Sigmoid colon (tissue), 7 donors: ENCODE measurements around the gene GREM2. TPM values are rescaled to one million over a fixed set of nuclear protein-coding genes. Genes with fewer than 3 reads are reported as not detected.

ENCODE experiments used
- DNase-seq: peaks from one replicate; pipeline ENCODE4 v3.0.0-alpha.2; 2019
- H3K27ac ChIP-seq, 4 donors: fragments of 200-600 bp; sonication (generic); one replicate each; pipeline ENCODE4 v1.5.1; 2016 to 2019; ENCODE audit warnings: mild to moderate bottlenecking in 1 of 4
- H3K27me3 ChIP-seq, 3 donors: fragments of 200-600 bp; sonication (generic); one replicate each; pipeline ENCODE4 v1.5.1; 2019; ENCODE audit warnings: mild to moderate bottlenecking in 1 of 3
- H3K36me3 ChIP-seq, 4 donors: fragments of 200-600 bp; sonication (generic); one replicate each; pipeline ENCODE4 v1.5.1; 2016 to 2019
- H3K4me1 ChIP-seq, 4 donors: fragments of 200-600 bp; sonication (generic); one replicate each; pipeline ENCODE4 v1.5.1; 2017 to 2019
- H3K4me3 ChIP-seq, 4 donors: fragments of 200-600 bp; sonication (generic); one replicate each; pipeline ENCODE4 v1.5.1; 2017 to 2019; ENCODE audit warnings: mild to moderate bottlenecking in 2 of 4, moderate library complexity in 1 of 4
- H3K9me3 ChIP-seq, 4 donors: fragments of 200-600 bp in 3 of 4; sonication (generic) in 3 of 4; one replicate each; pipeline versions ENCODE4 v1.5.1 to v1.6.1; 2013 to 2019
- EP300 ChIP-seq, 4 donors: sonication (generic); formaldehyde crosslinking; IDR thresholded peaks; one replicate each; pipeline ENCODE4 v1.6.1; 2017; ENCODE audit warnings: antibody characterized with exemption in 4 of 4
- POLR2A ChIP-seq, 2 donors: fragments of 450-650 bp; IDR thresholded peaks; one replicate each; pipeline ENCODE4 v1.6.1; 2016; ENCODE audit warnings: antibody characterized with exemption in 2 of 2, mild to moderate bottlenecking in 2 of 2, moderate library complexity in 2 of 2
- POLR2AphosphoS5 ChIP-seq, 4 donors: sonication (generic); formaldehyde crosslinking; IDR thresholded peaks; one replicate each; pipeline ENCODE4 v1.6.1; 2017; ENCODE audit warnings: antibody characterized with exemption in 4 of 4
- WGBS, 2 donors: extraction: QIAGEN DNeasy Blood & Tissue Kit; methylation state at CpG; one replicate each; pipeline ENCODE4 v1.1.7; 2013; 5-methylcytosine and 5-hydroxymethylcytosine counted together
- intact Hi-C: fragments of 100-400 bp; cut with DNase I; formaldehyde crosslinking; loops from one replicate; pipeline ENCODE4 v1.15.1; 2023
- polyA plus RNA-seq, 3 donors: library from polyadenylated mRNA; stranded (reverse); fragments of 200-250 nt; gene quantifications; one replicate each; pipeline ENCODE4 v1.2.3, GENCODE V29; 2013
- total RNA-seq, 4 donors: library from RNA; depleted of rRNA; stranded (reverse); fragments of >200 nt; gene quantifications; one replicate each; pipeline ENCODE4 v1.1.0, GENCODE V29; 2016
- TF ChIP-seq, protein P1 (sequence below), 4 experiments: fragments of 450-650 bp in 3 of 4; fragments of 200-600 bp in 1 of 4; IDR thresholded peaks; one replicate each; pipeline ENCODE4 v1.5.1; 2016 to 2019; ENCODE audit warnings: antibody characterized with exemption in 4 of 4, mild to moderate bottlenecking in 3 of 4, moderate library complexity in 2 of 4
- donor health status: healthy with polysubstance abuse.
- donor health status: Bipolar disorder and iron deficiency.
- donor health status: healthy.

GREM2 gene
- total RNA-seq (10 to 100 TPM in 2 of 4 donors, 1 to 10 TPM in 2; 9.4 to 18.7 (median 13.9) TPM), polyA plus RNA-seq (1 to 10 TPM in 2 of 3 donors, under 1 TPM in 1; 0.46 to 3.8 (median 1.2) TPM)

DNA sequence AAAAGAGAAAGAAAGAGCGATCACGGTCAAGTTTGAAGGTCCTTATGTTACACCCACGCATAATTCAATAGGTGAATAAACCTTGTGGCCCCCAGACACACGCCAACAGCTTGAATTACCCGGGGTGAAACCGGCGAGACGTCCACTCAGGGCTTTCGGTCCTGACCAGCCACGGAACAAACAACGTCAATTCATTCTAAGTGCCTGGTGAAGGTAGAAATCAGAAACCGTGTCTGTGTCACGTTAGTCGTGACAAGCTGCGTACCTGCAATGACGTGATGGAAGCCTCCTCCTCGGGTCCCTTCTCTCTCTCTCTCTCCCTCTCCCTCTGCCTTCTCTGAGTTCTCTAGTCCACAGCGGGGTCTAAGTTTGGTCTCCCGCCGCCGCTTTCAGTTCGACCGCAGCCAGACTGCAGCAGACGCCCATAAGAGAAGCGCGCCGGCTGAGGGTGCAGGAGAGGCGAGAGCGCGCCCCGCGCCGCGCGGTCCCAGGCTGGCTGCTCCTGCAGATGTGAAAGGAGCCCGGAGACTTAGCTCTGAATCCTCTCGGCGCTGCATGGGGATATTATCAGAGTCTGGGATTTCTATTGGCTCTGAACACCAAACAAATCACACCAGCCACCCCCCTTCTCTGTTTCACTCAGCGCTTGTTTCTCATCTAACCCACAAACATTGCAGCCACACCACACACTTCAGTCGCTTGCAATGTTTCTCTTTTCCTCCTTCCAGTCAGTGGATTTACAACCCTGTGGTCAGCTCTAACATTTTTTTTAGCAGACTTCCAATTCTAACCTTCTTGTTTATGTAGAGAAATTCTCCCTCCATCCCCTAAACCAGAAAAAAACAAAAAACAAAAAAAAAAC is at the start of gene GREM2:
Gene GREM2 (minus strand): TSS at position 537 of the 862 bp plus-strand sequence. CDS start 118,680 bp downstream, outside the sequence.
- peak; percentile 83 for DNase-seq
- Histone ChIP-seq H3K36me3 (no peaks in the 10 kb centered on the region), H3K4me3 (peak within 1 kb of the TSS; percentile 54 to 64 (median 58)), H3K4me1 (peaks cover 0 to 36% (median 17%) of the 10 kb centered on the region in 4 donors), H3K9me3 (no peaks in the 10 kb centered on the region), H3K27ac (peak within 1 kb of the TSS; percentile 50 to 77 (median 72)), H3K27me3 (no peaks in the 10 kb centered on the region)
- WGBS, 2 donors, result 1 to 2% methylated on average over 40 of the region's 40 CpGs
- TF ChIP-seq POLR2AphosphoS5 (IDR thresholded peaks at IDR 0.05) (peak in 3 of 4 donors; percentile 51 to 85 (median 79)), POLR2A (IDR thresholded peaks at IDR 0.05) (peak; percentile 41 to 54), EP300 (IDR thresholded peaks at IDR 0.05) (no peak)
- TF ChIP-seq, protein P1, sequence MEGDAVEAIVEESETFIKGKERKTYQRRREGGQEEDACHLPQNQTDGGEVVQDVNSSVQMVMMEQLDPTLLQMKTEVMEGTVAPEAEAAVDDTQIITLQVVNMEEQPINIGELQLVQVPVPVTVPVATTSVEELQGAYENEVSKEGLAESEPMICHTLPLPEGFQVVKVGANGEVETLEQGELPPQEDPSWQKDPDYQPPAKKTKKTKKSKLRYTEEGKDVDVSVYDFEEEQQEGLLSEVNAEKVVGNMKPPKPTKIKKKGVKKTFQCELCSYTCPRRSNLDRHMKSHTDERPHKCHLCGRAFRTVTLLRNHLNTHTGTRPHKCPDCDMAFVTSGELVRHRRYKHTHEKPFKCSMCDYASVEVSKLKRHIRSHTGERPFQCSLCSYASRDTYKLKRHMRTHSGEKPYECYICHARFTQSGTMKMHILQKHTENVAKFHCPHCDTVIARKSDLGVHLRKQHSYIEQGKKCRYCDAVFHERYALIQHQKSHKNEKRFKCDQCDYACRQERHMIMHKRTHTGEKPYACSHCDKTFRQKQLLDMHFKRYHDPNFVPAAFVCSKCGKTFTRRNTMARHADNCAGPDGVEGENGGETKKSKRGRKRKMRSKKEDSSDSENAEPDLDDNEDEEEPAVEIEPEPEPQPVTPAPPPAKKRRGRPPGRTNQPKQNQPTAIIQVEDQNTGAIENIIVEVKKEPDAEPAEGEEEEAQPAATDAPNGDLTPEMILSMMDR (IDR thresholded peaks at IDR 0.05), result no peak
- intact Hi-C loops, result loop anchor here (1.0 to 5.0 kb wide), 3 partner anchors 55 to 421 kb away; no protein-coding TSS in a partner anchor

DNA sequence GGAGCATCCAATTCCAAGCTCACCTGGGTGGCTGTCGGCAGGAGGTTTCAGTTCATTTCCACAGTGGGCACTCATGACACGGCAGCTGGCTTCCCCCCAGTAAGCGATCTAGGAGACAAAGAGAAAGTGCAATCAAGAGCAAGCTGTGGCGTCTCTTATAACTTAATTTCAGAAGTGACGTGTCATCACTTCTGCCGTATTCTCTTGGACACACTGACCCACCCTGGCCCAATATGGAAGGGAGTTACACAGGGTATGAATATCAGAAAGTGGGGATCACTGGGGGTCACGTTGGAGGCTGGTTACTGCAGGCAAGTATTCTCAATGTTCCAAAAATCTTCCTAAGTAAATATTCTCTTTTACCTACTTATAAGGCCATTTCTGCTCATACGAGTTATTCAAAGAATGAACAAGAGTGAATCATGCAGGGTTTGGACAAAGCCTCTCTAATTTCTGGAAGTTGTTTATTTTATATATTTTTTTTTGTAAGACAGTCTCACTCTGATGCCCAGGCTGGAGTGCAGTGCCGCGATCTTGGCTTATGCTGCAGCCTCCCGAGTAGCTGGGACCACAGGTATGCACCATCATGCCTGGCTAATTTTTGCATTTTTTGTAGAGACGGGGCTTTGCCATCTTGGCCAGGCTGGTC is 46.5 kb upstream of the GREM2 start:
- no peaks in the 10 kb centered on the region for H3K36me3 ChIP-seq
- H3K27me3 ChIP-seq, result no peaks in the 10 kb centered on the region
- no peaks in the 10 kb centered on the region for H3K4me1 ChIP-seq
- no peak for DNase-seq
- no peak overlapping the region for H3K27ac ChIP-seq
- no peak for TF ChIP-seq POLR2A (IDR thresholded peaks at IDR 0.05)
- TF ChIP-seq, protein P1 (IDR thresholded peaks at IDR 0.05), result no peak
- no peak for TF ChIP-seq EP300 (IDR thresholded peaks at IDR 0.05)
- TF ChIP-seq POLR2AphosphoS5 (IDR thresholded peaks at IDR 0.05), result no peak
- WGBS, 2 donors, result 88 to 89% methylated on average over 12 of the region's 12 CpGs
- H3K9me3 ChIP-seq, result no peaks in the 10 kb centered on the region
- H3K4me3 ChIP-seq, result no peak overlapping the region
- intact Hi-C loops, result no loop called here

DNA sequence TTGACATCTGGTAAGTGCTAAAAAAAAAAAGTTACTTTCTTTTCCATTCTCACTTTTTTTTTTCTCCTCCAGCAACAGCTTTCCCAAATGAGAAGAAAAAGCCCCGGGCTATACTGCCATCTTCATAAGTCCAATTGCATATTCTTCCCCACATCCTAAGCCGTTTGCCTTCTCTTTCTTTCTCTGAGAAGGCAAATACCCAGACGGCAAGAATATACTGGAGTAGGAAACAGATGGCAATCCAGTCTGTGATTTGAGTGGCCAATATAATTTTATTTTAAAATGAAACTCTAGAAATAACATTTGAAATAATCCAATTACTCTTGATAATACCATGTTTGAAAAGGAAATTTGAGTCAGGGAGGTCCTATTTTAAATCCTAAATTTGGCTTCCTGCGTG is 44.6 kb upstream of the GREM2 start:
- Histone ChIP-seq H3K36me3 (no peaks in the 10 kb centered on the region), H3K4me3 (no peak overlapping the region), H3K27me3 (no peaks in the 10 kb centered on the region), H3K27ac (no peak overlapping the region), H3K9me3 (no peaks in the 10 kb centered on the region), H3K4me1 (no peaks in the 10 kb centered on the region)
- no peak for DNase-seq
- intact Hi-C loops, result no loop called here
- 87 to 90% methylated on average over 4 of the region's 4 CpGs for WGBS, 2 donors
- TF ChIP-seq EP300 (IDR thresholded peaks at IDR 0.05) (no peak), POLR2A (IDR thresholded peaks at IDR 0.05) (no peak)

DNA sequence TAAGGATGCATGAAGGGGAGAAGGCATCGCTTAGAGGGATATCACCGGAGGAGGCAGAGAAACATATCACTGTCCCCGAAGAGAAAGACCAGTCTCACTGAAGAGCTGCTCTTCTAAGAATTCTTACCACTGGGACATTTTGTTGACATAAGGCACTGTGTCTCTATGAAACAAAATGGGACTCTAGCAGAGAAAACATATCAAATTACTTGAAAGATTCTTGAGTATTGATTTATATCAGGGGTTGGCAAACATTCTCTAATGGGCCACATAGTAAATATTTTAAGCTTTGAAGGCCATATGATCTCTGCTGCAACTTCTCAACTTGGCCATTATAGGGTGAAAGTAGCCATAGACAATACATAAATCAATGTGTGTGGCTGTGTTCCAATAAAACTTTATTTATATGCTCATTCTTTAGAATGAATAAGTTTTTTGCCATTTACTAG is 41.0 kb upstream of the GREM2 start:
- no peak for DNase-seq
- TF ChIP-seq EP300 (IDR thresholded peaks at IDR 0.05) (no peak), POLR2AphosphoS5 (IDR thresholded peaks at IDR 0.05) (no peak), POLR2A (IDR thresholded peaks at IDR 0.05) (no peak)
- TF ChIP-seq, protein P1 (IDR thresholded peaks at IDR 0.05), result no peak
- no peak overlapping the region for H3K27ac ChIP-seq
- no peaks in the 10 kb centered on the region for H3K9me3 ChIP-seq
- no peaks in the 10 kb centered on the region for H3K36me3 ChIP-seq
- H3K4me3 ChIP-seq, result no peak overlapping the region
- no peaks in the 10 kb centered on the region for H3K4me1 ChIP-seq
- no peaks in the 10 kb centered on the region for H3K27me3 ChIP-seq
- WGBS, 2 donors, result 84 to 91% methylated on average over 3 of the region's 3 CpGs
- intact Hi-C loops, result no loop called here

DNA sequence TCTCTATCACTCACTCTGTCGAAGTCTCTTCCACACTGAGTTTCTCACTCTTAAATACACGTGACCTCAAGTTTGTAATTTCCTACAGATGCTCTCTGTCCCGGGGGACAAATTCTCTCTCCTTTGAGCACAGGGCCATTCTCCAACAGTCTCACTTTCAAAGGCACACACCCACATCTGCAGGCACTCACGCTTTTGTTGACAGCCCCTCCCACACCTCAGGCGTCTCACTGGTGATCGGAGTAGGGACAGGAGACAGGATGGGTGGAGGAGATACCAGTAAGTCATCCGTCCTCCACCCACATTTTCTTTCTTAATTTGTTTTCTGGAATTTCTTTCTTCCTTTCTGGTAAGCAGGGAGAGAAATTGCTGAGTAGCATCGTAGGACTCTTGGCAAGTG is 40.6 kb upstream of the GREM2 start:
- Histone ChIP-seq H3K27ac (no peak overlapping the region), H3K4me3 (no peak overlapping the region), H3K4me1 (no peaks in the 10 kb centered on the region), H3K27me3 (no peaks in the 10 kb centered on the region), H3K9me3 (no peaks in the 10 kb centered on the region), H3K36me3 (no peaks in the 10 kb centered on the region)
- WGBS, 2 donors, result 63 to 71% methylated on average over 8 of the region's 8 CpGs
- no peak for DNase-seq
- intact Hi-C loops, result no loop called here
- TF ChIP-seq, protein P1 (IDR thresholded peaks at IDR 0.05), result no peak
- no peak for TF ChIP-seq POLR2A (IDR thresholded peaks at IDR 0.05)
